MM.1S (cell line): Measurements from ENCODE around the gene AGBL4.

Experiments
- DNase-seq: peaks from one replicate; pipeline ENCODE4 v3.0.0-alpha.2; 2015
- H2AFZ ChIP-seq: fragments of 300-600 bp; sonication (generic); 2 replicates; pipeline ENCODE4 v1.6.0; 2016; ENCODE audit warnings: antibody characterized with exemption, low read length
- H3F3A ChIP-seq: fragments of 300-600 bp; sonication (generic); 2 replicates; pipeline ENCODE4 v1.6.1; 2016; ENCODE audit warnings: mild to moderate bottlenecking, antibody characterized with exemption, low read length, moderate library complexity, mixed read lengths; ENCODE audit not compliant: insufficient read depth
- H3K27ac ChIP-seq: fragments of 300-600 bp; sonication (generic); 2 replicates; pipeline ENCODE4 v1.5.1; 2016; ENCODE audit warnings: mild to moderate bottlenecking, low read length
- H3K27me3 ChIP-seq: fragments of 300-600 bp; sonication (generic); replicated peaks from 2 replicates; pipeline ENCODE4 v1.6.0; 2016; ENCODE audit warnings: low read length; ENCODE audit not compliant: insufficient read depth
- H3K36me3 ChIP-seq: fragments of 300-600 bp; sonication (generic); replicated peaks from 2 replicates; pipeline ENCODE4 v1.6.1; 2016; ENCODE audit warnings: mild to moderate bottlenecking, low read length, mixed read lengths; ENCODE audit not compliant: insufficient read depth
- H3K4me1 ChIP-seq: fragments of 300-600 bp; sonication (generic); 2 replicates; pipeline ENCODE4 v1.6.1; 2016; ENCODE audit warnings: low read length, mixed read lengths
- H3K4me2 ChIP-seq: fragments of 300-600 bp; sonication (generic); 2 replicates; pipeline ENCODE4 v1.6.0; 2016; ENCODE audit warnings: low read depth, low read length
- H3K4me3 ChIP-seq: fragments of 300-600 bp; sonication (generic); 2 replicates; pipeline ENCODE4 v1.5.1; 2016; ENCODE audit warnings: low read length, mixed read lengths
- H3K79me2 ChIP-seq: fragments of 300-600 bp; sonication (generic); 2 replicates; pipeline ENCODE4 v1.6.1; 2016; ENCODE audit warnings: mixed run types, low read length, mixed read lengths
- H3K9ac ChIP-seq: fragments of 300-600 bp; sonication (generic); 2 replicates; pipeline ENCODE4 v1.6.1; 2016; ENCODE audit warnings: low read length, mixed read lengths
- H3K9me2 ChIP-seq: fragments of 300-600 bp; sonication (generic); replicated peaks from 2 replicates; pipeline ENCODE4 v1.6.1; 2016; ENCODE audit warnings: mild to moderate bottlenecking, low read length, mixed read lengths; ENCODE audit not compliant: insufficient read depth
- H3K9me3 ChIP-seq: fragments of 300-600 bp; sonication (generic); replicated peaks from 2 replicates; pipeline ENCODE4 v1.6.1; 2016; ENCODE audit warnings: mild to moderate bottlenecking, low read length, mixed read lengths; ENCODE audit not compliant: insufficient read depth
- H4K20me1 ChIP-seq: fragments of 300-600 bp; sonication (generic); 2 replicates; pipeline ENCODE4 v1.6.1; 2016; ENCODE audit warnings: mild to moderate bottlenecking, low read length, moderate library complexity, mixed read lengths; ENCODE audit not compliant: insufficient read depth
- EZH2 ChIP-seq: fragments of 300-600 bp; sonication (generic); optimal IDR thresholded peaks from 2 replicates; pipeline ENCODE3; 2017; ENCODE audit warnings: low read depth, mild to moderate bottlenecking, antibody characterized with exemption, low read length, mixed read lengths
- EZH2phosphoT487 ChIP-seq: fragments of 300-600 bp; sonication (generic); IDR thresholded peaks from 2 replicates; pipeline ENCODE4 v1.6.1; 2018; ENCODE audit warnings: antibody characterized with exemption, low read length
- TF ChIP-seq, protein P1 (sequence below): fragments of 300-600 bp; sonication (generic); IDR thresholded peaks from 2 replicates; pipeline ENCODE4 v1.5.1; 2016; ENCODE audit warnings: antibody characterized with exemption, low read length, mixed read lengths

Gene AGBL4

DNA sequence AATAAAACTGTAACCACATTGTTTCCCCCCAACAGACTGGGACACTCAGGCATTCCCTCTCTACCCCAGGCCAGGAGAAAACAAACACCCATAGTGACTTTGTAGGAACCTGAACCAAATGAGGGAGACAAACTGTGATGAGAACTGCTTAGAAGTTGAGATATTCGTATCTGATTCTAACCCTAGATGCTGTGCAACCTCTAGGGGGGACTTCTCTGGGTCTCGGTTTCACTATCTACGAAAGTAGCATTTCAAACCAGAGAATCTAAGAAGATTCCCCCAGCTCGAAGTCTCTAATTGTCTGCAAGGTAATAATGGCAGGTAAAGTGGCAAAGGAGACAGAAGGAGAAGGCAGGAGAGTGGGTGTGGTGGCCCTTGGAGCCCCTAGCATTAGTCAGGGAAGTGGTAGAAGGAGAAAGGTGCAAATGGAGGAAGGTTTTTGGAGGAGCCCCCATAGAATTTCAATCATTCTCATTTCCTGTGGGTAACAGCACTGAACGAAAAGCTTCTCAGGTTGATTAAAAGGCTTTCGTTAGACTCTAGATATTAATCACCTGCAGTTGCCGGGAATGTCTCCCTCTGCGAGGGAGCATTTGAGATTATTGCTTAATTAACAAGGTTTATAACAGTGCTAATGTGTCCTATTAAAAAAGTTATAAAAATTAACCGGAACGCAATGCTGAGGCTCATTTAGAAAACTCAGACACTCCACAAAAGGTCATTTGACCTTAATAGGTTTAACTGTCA lies 1293.4 kb downstream of the AGBL4 start:
- Histone ChIP-seq H3K9me3 (no peaks in the 10 kb centered on the region), H3K4me2 (peak overlapping the region; percentile 23; the same call in 1 of the 2 replicates), H3K4me3 (no peak overlapping the region), H4K20me1 (no peaks in the 10 kb centered on the region), H3K4me1 (no peaks in the 10 kb centered on the region), H3K27ac (no peak overlapping the region), H3K79me2 (no peaks in the 10 kb centered on the region), H3K27me3 (no peaks in the 10 kb centered on the region), H3K36me3 (no peaks in the 10 kb centered on the region), H3K9ac (no peak overlapping the region), H2AFZ (no peak overlapping the region), H3K9me2 (no peaks in the 10 kb centered on the region), H3F3A (no peaks in the 10 kb centered on the region)
- no peak for TF ChIP-seq EZH2
- TF ChIP-seq, protein P1, sequence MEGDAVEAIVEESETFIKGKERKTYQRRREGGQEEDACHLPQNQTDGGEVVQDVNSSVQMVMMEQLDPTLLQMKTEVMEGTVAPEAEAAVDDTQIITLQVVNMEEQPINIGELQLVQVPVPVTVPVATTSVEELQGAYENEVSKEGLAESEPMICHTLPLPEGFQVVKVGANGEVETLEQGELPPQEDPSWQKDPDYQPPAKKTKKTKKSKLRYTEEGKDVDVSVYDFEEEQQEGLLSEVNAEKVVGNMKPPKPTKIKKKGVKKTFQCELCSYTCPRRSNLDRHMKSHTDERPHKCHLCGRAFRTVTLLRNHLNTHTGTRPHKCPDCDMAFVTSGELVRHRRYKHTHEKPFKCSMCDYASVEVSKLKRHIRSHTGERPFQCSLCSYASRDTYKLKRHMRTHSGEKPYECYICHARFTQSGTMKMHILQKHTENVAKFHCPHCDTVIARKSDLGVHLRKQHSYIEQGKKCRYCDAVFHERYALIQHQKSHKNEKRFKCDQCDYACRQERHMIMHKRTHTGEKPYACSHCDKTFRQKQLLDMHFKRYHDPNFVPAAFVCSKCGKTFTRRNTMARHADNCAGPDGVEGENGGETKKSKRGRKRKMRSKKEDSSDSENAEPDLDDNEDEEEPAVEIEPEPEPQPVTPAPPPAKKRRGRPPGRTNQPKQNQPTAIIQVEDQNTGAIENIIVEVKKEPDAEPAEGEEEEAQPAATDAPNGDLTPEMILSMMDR = no peak
- DNase-seq = no peak

DNA sequence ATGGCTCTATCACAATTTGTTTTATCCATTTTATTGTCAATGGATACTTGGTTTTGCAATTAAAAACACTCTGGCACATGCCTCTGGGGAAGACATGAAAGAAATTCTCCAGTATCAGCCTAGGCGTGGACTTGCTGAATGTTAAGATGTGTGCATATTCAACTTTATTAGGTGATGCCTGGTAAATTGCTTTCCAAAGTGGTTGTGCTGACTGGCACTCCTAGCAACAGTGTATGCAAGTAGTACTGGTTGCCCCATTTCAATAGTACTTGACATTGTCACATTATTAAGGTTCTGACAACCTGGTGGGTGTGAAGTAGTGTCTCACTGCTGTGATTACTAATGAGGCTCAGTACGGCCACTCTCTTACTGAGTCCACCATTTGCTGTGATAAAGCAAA lies 1295.2 kb downstream of the AGBL4 start:
- H3K4me3 ChIP-seq = no peak overlapping the region
- no peak overlapping the region for H3K4me2 ChIP-seq
- H3K9me3 ChIP-seq = no peaks in the 10 kb centered on the region
- H3K4me1 ChIP-seq = no peaks in the 10 kb centered on the region
- H3K9ac ChIP-seq = no peak overlapping the region
- TF ChIP-seq, protein P1 = no peak
- no peak for TF ChIP-seq EZH2phosphoT487
- no peak for TF ChIP-seq EZH2
- no peaks in the 10 kb centered on the region for H3K79me2 ChIP-seq
- H3K36me3 ChIP-seq = no peaks in the 10 kb centered on the region
- no peak overlapping the region for H3K27ac ChIP-seq
- H2AFZ ChIP-seq = no peak overlapping the region
- no peaks in the 10 kb centered on the region for H3F3A ChIP-seq
- DNase-seq = no peak
- H3K27me3 ChIP-seq = no peaks in the 10 kb centered on the region
- no peaks in the 10 kb centered on the region for H3K9me2 ChIP-seq
- H4K20me1 ChIP-seq = no peaks in the 10 kb centered on the region

DNA sequence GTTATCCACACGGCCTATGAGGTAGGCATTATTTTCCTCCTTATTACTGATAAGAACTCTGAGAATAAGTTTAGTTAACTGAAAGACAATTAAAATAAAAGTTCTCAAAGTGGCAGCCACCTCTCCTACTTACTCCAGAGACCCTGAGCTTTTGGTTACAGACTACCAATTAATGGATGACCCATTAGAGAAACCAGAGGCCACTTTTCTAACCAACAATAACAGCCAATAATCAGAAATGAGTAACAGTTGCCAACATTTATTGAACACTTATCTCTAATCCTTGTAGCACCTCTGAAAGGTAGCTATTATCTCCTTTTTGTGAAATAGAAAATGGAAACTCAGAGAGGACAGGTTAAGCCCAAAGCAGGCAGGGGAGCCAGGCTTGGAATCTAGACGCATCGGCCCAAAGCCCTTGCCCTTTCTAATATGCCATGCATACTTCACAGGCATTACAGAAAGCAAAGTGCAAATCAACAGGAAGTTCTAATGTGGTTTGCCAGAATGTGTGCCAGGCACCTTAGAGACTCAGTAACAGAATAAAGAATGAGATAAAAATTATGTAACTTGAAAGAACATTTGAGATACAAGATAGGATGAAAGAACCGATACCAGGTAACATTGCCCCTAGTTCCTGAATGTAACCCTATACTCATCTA lies 1297.1 kb downstream of the AGBL4 start:
- Histone ChIP-seq H3K27me3 (no peaks in the 10 kb centered on the region), H3K36me3 (no peaks in the 10 kb centered on the region), H3K9me2 (no peaks in the 10 kb centered on the region), H3K4me2 (no peak overlapping the region), H3K9ac (no peak overlapping the region), H3K4me1 (no peaks in the 10 kb centered on the region), H3K79me2 (no peaks in the 10 kb centered on the region), H4K20me1 (no peaks in the 10 kb centered on the region), H3K9me3 (no peaks in the 10 kb centered on the region), H3F3A (no peaks in the 10 kb centered on the region), H2AFZ (no peak overlapping the region), H3K27ac (no peak overlapping the region), H3K4me3 (no peak overlapping the region)
- TF ChIP-seq, protein P1 = no peak
- TF ChIP-seq EZH2 (no peak), EZH2phosphoT487 (no peak)
- no peak for DNase-seq
